Activated naive CD4-positive, alpha-beta T cell treated with anti-CD3 and anti-CD28 coated beads, Interleukin-2, amount 50 U/mL, for 16 hours (primary cell): ENCODE data around the gene EHMT1.

Source experiments
- DNase-seq: peaks from one replicate; pipeline ENCODE4 v3.0.0-alpha.2; 2020

Gene EHMT1

GRCh38 chr9:137618105-137619067 lies at the start of gene EHMT1:
Gene EHMT1 (plus strand): TSS chr9:137619005. CDS start chr9:137619029, 24 bp downstream.
- DNase-seq = peak; percentile 87

- no peak for DNase-seq
These were observed 49.1 kb upstream of the EHMT1 start for GRCh38 chr9:137569609-137570203.

GRCh38 chr9:137570566-137570965 lies 48.2 kb upstream of the EHMT1 start:
- no peak for DNase-seq

GRCh38 chr9:137574192-137574591 lies 44.6 kb upstream of the EHMT1 start:
- no peak for DNase-seq

- no peak for DNase-seq
These were observed 43.5 kb upstream of the EHMT1 start for GRCh38 chr9:137575364-137575715.

GRCh38 chr9:137575716-137576411 lies 42.9 kb upstream of the EHMT1 start:
- DNase-seq = no peak

- DNase-seq = peak; percentile 98
These were observed 40.1 kb upstream of the EHMT1 start, which contains the start of gene DPH7 for GRCh38 chr9:137578518-137579258. Gene DPH7 (minus strand): TSS chr9:137578925. CDS start chr9:137578777, 148 bp downstream.

- DNase-seq = no peak
These were observed 39.6 kb upstream of the EHMT1 start for GRCh38 chr9:137579259-137579604.

GRCh38 chr9:137580209-137580953 lies 38.4 kb upstream of the EHMT1 start:
- no peak for DNase-seq

- no peak for DNase-seq
These were observed 37.9 kb upstream of the EHMT1 start for GRCh38 chr9:137580954-137581322.

- no peak for DNase-seq
These were observed 37.2 kb upstream of the EHMT1 start for GRCh38 chr9:137581361-137582285.

GRCh38 chr9:137582286-137582860 lies 36.4 kb upstream of the EHMT1 start:
- no peak for DNase-seq

GRCh38 chr9:137583347-137583746 lies 35.5 kb upstream of the EHMT1 start:
- no peak for DNase-seq

GRCh38 chr9:137583957-137584356 lies 34.8 kb upstream of the EHMT1 start:
- DNase-seq = no peak

- no peak for DNase-seq
These were observed 32.0 kb upstream of the EHMT1 start for GRCh38 chr9:137586854-137587253.

- DNase-seq = no peak
These were observed 30.5 kb upstream of the EHMT1 start for GRCh38 chr9:137588311-137588710.

GRCh38 chr9:137588891-137589290 lies 29.9 kb upstream of the EHMT1 start:
- no peak for DNase-seq

- peak; percentile 23 for DNase-seq
These were observed 29.2 kb upstream of the EHMT1 start for GRCh38 chr9:137589441-137590122.

GRCh38 chr9:137590123-137590468 lies 28.7 kb upstream of the EHMT1 start:
- no peak for DNase-seq
